ENCODE measurements around the gene CREB5. TPM values are rescaled to one million over a fixed set of nuclear protein-coding genes. Genes with fewer than 3 reads are reported as not detected.

CREB5 gene
- total RNA-seq, 1 donor from 2014 or later, result 10.3 TPM

DNA sequence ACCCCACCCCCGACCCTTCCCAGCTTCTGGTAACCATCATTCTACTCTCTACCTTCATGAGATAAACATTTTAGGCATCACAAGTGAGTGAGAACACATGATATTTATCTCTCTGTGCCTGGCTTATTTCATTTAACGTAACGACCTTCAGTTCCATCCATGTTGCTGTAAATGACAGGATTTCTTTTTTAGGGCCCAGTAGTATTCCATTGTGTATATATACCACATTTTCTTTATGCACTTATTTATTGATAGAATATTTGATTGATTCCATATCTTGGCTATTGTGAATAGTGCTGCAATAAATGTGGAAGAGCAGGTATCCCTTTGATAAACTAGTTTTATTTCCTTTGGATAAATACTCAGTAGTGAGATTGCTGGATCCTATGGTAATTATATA is 112.7 kb downstream of the CREB5 start:
- H3K4me3 ChIP-seq, result no peak overlapping the region
- ATAC-seq, result no peak
- H3K36me3 ChIP-seq, result no peaks in the 10 kb centered on the region
- intact Hi-C loops (cut with DNase I), result no loop called here
- no peak for DNase-seq
- TF ChIP-seq, protein P1, sequence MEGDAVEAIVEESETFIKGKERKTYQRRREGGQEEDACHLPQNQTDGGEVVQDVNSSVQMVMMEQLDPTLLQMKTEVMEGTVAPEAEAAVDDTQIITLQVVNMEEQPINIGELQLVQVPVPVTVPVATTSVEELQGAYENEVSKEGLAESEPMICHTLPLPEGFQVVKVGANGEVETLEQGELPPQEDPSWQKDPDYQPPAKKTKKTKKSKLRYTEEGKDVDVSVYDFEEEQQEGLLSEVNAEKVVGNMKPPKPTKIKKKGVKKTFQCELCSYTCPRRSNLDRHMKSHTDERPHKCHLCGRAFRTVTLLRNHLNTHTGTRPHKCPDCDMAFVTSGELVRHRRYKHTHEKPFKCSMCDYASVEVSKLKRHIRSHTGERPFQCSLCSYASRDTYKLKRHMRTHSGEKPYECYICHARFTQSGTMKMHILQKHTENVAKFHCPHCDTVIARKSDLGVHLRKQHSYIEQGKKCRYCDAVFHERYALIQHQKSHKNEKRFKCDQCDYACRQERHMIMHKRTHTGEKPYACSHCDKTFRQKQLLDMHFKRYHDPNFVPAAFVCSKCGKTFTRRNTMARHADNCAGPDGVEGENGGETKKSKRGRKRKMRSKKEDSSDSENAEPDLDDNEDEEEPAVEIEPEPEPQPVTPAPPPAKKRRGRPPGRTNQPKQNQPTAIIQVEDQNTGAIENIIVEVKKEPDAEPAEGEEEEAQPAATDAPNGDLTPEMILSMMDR (IDR thresholded peaks at IDR 0.05), result no peak
- H3K27ac ChIP-seq, result no peak overlapping the region
- no peaks in the 10 kb centered on the region for H3K27me3 ChIP-seq (ENCODE audit: low read depth)
- H3K4me1 ChIP-seq, result no peaks in the 10 kb centered on the region
- no peaks in the 10 kb centered on the region for H3K9me3 ChIP-seq

DNA sequence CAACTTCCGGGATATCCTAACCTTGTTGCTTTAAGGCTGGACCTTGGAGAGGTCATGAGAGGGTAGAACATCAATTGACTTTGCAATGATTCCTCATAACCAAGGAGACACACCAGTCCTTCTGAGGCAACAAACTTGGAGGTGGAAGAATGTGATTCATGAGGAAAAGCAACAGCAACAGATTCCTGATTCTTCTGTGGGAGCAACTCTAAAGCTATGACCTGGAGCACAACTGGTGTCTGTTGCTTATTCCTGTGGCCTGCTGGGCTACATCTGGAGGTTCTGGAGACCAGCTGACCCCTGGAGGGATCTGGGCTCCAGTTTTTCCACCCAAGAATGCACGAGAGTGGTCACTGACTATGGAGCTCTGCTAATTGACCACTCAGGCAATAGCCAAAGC is 116.6 kb downstream of the CREB5 start:
- TF ChIP-seq, protein P1 (IDR thresholded peaks at IDR 0.05), result no peak
- Histone ChIP-seq H3K9me3 (no peaks in the 10 kb centered on the region), H3K36me3 (no peaks in the 10 kb centered on the region), H3K4me1 (no peaks in the 10 kb centered on the region), H3K27me3 (ENCODE audit: low read depth) (no peaks in the 10 kb centered on the region), H3K27ac (no peak overlapping the region), H3K4me3 (no peak overlapping the region)
- DNase-seq, result no peak
- ATAC-seq, result no peak
- intact Hi-C loops (cut with DNase I), result no loop called here

- Histone ChIP-seq H3K4me1 (no peaks in the 10 kb centered on the region), H3K27me3 (ENCODE audit: low read depth) (no peaks in the 10 kb centered on the region), H3K36me3 (no peaks in the 10 kb centered on the region), H3K27ac (no peak overlapping the region), H3K9me3 (no peaks in the 10 kb centered on the region), H3K4me3 (no peak overlapping the region)
- no peak for DNase-seq
- TF ChIP-seq, protein P1 (IDR thresholded peaks at IDR 0.05), result no peak
- no peak for ATAC-seq
- intact Hi-C loops (cut with DNase I), result no loop called here
Observed at GRCh38 chr7:28529755-28530154, 117.4 kb downstream of the CREB5 start.

GRCh38 chr7:28530175-28530802 is 118.0 kb downstream of the CREB5 start:
- Histone ChIP-seq H3K4me3 (no peak overlapping the region), H3K27ac (no peak overlapping the region), H3K27me3 (ENCODE audit: low read depth) (no peaks in the 10 kb centered on the region), H3K36me3 (no peaks in the 10 kb centered on the region), H3K9me3 (no peaks in the 10 kb centered on the region), H3K4me1 (no peaks in the 10 kb centered on the region)
- ATAC-seq, result no peak
- TF ChIP-seq, protein P1 (IDR thresholded peaks at IDR 0.05), result no peak
- peak; percentile 48 for DNase-seq
- intact Hi-C loops (cut with DNase I), result no loop called here

GRCh38 chr7:28530803-28531175 is 118.5 kb downstream of the CREB5 start:
- Histone ChIP-seq H3K36me3 (no peaks in the 10 kb centered on the region), H3K4me3 (no peak overlapping the region), H3K9me3 (no peaks in the 10 kb centered on the region), H3K4me1 (no peaks in the 10 kb centered on the region), H3K27me3 (ENCODE audit: low read depth) (no peaks in the 10 kb centered on the region), H3K27ac (no peak overlapping the region)
- intact Hi-C loops (cut with DNase I), result no loop called here
- TF ChIP-seq, protein P1 (IDR thresholded peaks at IDR 0.05), result no peak
- DNase-seq, result no peak
- ATAC-seq, result no peak

All from lower lobe of right lung (tissue), 2 donors.